Erythroblast (primary cell): ENCODE results near the gene TBC1D2B.
"Not testable (repeated sequence)": the region's sequence is repeated elsewhere in the genome, so short reads cannot be mapped to it uniquely, and the experiment has no call there.

Source experiments
- DNase-seq, 2 experiments: peaks; one replicate each; lab custom pipeline; 2025; lab: John Stamatoyannopoulos, UW
- GATA1 ChIP-seq: IDR thresholded peaks from 2 replicates; pipeline ENCODE4 v1.6.1; 2011; ENCODE audit warnings: low read depth, mild to moderate bottlenecking, control low read depth, low read length, moderate library complexity
- POLR2A ChIP-seq: IDR thresholded peaks from 2 replicates; pipeline ENCODE4 v1.6.1; 2011; ENCODE audit warnings: mild to moderate bottlenecking, low read length

Gene TBC1D2B

DNA sequence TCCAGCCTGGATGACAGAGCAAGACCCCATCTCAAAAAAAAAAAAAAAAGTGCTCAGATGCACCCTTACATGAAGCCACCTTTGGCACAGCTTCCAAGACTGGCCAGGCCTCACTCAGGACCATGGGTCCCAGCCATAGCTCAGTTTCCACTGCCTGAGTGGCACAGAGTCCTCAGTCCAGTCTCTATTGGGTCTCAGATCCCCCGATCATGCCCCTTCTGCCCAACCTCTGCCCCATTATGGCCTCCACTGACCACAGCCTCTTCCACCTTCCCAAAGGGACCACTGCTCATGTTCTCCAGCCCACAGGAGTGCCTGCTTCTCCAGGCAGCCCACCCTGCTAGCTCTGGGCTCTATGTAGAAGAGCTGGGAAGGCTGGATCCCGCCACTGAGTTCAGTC lies 127.0 kb downstream of the TBC1D2B start:
- not testable (repeated sequence) for DNase-seq

DNA sequence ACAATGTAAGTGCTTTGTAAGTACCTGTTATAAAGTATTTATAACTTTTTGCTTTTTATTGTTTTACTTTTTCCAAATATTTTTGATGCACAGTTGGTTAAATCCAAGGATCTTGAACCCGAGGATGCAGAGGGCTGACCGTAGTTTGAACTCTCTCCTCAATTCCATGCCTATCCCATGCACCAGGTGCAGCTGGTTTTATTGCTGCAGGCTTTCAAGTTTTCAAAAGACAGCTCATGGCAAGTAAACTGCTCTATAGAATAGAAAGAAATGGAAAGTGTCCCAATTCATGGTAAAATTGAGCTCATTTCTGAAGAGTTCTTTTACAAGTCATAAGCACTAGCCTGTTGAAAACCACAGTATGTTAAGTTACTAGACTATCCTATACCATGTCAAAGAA lies 131.9 kb downstream of the TBC1D2B start:
- TF ChIP-seq POLR2A (no peak), GATA1 (no peak)
- no peak for DNase-seq
